ENCODE data around the gene RELCH.

The RELCH gene

DNA sequence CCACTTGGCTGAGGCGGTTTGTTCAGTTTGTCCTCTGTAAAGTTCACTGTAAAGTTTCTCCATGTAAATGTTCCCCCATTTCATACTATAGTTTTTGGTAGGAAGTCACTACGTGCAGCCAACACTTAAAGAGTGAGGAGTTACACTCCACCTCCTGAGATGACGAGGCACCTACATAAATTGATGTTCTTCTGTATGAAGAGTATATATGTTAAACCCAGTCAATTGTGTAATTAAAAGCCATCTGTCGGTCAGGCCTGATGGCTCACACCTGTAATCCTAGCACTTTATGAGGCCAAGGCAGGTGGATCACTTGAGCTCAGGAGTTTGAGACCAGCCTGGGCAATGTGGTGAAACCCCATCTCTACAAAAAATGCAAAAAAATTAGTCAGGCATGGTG, 7.8 kb upstream of the RELCH start:
- Mint-ChIP-seq H3K4me3 (no peak overlapping the region), H3K27ac (no peak overlapping the region), H3K36me3 (peaks cover 8% of the 10 kb centered on the region), H3K27me3 (no peaks in the 10 kb centered on the region), H3K4me1 (ENCODE audit: low read depth) (peaks cover 22% of the 10 kb centered on the region), H3K9me3 (ENCODE audit: low read depth) (no peaks in the 10 kb centered on the region)

DNA sequence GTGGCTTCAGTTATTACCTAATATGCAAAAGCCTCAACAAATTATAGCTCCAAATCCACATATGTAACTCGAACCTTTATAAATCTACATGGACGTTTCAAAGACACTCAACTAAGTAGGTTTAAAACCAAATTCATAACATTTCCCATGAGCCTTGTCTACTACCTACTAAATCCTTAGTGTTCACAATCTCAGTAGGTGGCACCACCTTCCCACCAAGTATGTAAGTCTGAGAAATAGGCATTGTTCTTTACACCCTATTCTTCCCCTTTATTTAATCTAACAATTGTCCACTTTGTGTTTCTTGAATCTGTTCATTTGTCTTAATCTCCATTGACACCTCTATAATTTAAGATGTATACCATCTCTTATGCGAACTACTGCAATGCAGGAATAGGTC, 4.8 kb upstream of the RELCH start:
- Mint-ChIP-seq H3K27ac (no peak overlapping the region), H3K4me3 (no peak overlapping the region), H3K9me3 (ENCODE audit: low read depth) (no peaks in the 10 kb centered on the region), H3K27me3 (no peaks in the 10 kb centered on the region), H3K36me3 (peaks cover 4% of the 10 kb centered on the region), H3K4me1 (ENCODE audit: low read depth) (peaks cover 40% of the 10 kb centered on the region)

DNA sequence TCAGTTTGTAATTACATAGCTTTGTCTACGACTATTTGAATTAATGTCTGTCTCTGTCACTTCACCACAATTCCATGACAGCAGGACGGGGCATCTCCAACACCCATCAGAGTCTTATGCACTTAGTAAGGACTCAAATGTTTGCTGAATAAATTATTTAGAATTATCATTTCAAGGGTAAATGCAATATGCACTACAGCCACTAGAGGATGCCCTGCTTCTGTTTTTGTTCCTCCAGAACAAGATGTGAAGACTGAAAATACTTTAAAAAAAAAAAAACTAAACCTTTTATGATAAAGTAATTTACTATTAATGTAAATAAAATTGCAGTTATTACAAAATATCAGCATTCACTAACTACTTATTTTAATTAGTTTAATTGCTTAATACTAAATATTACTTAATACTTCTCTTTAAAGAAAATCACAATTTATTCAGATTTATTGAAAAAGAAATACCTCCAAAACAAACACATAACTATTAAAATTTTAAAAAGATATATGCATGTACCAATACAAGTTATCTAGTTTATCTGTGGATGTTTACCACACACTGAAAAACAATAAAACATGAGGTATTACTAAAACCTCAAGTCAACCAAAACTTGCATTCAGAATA, 3.4 kb upstream of the RELCH start:
- peaks cover 38% of the 10 kb centered on the region for H3K4me1 Mint-ChIP-seq (ENCODE audit: low read depth)
- no peaks in the 10 kb centered on the region for H3K9me3 Mint-ChIP-seq (ENCODE audit: low read depth)
- H3K36me3 Mint-ChIP-seq = peaks cover 4% of the 10 kb centered on the region
- no peak overlapping the region for H3K4me3 Mint-ChIP-seq
- H3K27ac Mint-ChIP-seq = no peak overlapping the region
- no peaks in the 10 kb centered on the region for H3K27me3 Mint-ChIP-seq

DNA sequence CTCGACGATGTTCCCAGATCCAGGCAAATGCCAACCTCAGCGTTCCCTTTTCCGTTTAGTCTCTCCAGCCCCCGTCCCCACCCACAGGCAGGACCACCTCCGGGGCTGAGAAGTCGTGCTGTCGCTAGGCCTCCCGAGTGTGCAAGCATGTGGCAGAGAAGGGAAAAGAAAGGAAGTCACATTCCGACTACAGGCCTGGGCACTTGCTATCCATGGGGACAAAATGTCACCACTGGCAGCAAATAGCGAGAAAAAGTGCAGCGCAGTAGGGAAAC, 619 bp upstream of the RELCH start:
- Mint-ChIP-seq H3K4me1 (ENCODE audit: low read depth) (peaks cover 62% of the 10 kb centered on the region), H3K27ac (peak overlapping the region; percentile 96), H3K9me3 (ENCODE audit: low read depth) (no peaks in the 10 kb centered on the region), H3K4me3 (peak overlapping the region; percentile 100), H3K36me3 (peaks cover 8% of the 10 kb centered on the region), H3K27me3 (no peaks in the 10 kb centered on the region)

DNA sequence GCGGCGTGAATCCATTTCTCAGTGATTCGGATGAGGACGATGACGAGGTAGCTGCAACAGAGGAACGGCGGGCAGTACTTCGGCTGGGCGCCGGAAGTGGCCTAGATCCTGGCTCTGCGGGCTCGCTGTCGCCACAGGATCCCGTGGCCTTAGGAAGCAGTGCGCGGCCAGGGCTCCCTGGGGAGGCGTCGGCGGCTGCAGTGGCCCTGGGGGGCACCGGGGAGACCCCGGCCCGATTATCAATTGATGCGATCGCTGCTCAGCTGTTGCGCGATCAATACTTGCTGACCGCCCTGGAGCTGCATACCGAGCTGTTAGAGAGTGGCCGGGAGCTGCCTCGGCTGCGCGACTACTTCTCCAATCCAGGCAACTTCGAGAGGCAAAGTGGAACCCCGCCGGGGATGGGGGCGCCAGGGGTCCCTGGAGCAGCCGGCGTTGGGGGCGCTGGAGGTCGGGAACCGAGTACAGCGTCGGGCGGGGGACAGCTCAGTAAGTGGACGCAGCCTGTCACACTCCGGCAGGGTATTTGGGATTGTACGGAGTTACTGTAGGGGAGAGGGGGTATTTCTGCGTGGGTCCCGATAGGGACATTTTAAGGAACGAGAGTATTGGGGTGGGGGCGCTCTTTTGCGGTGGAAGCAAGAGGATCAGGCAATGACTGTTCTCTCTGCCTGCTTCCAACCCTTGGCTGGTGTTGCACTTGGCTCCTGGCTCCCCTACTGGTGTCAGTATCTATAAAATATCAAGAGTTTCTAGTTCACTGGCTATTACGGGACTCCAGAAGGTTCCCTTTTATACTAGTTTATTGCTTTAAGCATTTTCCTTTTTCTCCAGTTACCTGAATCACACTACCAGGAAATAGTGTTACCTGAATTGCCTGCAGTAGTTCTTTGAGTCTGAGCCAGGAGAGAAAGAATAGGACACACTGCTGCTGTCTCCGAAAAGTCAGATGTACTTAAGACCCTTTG, 772 bp downstream of the RELCH start:
- no peaks in the 10 kb centered on the region for H3K27me3 Mint-ChIP-seq
- peaks cover 15% of the 10 kb centered on the region for H3K36me3 Mint-ChIP-seq
- H3K4me3 Mint-ChIP-seq = peak overlapping the region; percentile 100
- peak overlapping the region; percentile 96 for H3K27ac Mint-ChIP-seq
- peaks cover 70% of the 10 kb centered on the region for H3K4me1 Mint-ChIP-seq (ENCODE audit: low read depth)
- no peaks in the 10 kb centered on the region for H3K9me3 Mint-ChIP-seq (ENCODE audit: low read depth)

DNA sequence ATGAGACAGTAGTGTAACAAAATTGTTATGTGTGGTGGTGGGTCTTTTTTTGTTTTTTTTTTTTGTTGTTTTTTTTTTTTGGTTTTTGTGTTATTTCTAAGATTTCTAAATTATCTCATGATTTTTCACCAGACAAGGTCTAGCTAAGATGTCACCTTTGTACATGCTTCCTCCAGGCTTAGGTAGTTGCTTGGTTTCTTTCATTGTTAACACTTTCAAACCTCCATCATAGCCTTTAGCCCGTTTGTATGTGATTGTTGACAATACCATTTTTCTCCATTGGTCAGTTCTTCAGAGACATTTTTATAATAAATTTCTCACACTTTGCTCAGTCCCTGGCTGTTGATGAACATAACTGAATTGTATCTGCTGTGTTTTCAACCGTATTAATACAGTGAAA, 2.2 kb downstream of the RELCH start:
- H3K9me3 Mint-ChIP-seq (ENCODE audit: low read depth) = no peaks in the 10 kb centered on the region
- H3K4me1 Mint-ChIP-seq (ENCODE audit: low read depth) = peaks cover 80% of the 10 kb centered on the region
- H3K27ac Mint-ChIP-seq = no peak overlapping the region
- H3K4me3 Mint-ChIP-seq = peak overlapping the region; percentile 100
- H3K27me3 Mint-ChIP-seq = no peaks in the 10 kb centered on the region
- H3K36me3 Mint-ChIP-seq = peaks cover 15% of the 10 kb centered on the region

DNA sequence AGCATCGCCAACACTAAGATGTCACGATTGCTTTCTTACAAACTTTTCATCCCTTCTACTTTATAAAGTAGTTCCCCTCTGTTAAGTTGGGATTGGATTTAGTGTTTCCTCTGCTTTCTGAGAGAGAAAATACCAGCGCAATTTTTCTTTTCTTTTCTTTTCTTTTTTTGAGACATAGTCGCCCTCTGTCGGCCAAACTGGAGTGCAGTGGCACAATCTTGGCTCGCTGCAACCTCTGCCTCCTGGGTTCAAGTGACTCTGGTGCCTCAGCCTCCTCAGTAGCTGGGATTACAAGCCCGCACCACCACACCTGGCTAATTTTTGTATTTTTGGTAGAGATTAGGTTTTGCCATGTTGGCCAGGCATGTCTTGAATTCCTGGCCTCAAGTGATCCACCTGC, 9.0 kb downstream of the RELCH start:
- no peaks in the 10 kb centered on the region for H3K9me3 Mint-ChIP-seq (ENCODE audit: low read depth)
- peaks cover 10% of the 10 kb centered on the region for H3K36me3 Mint-ChIP-seq
- H3K27me3 Mint-ChIP-seq = no peaks in the 10 kb centered on the region
- H3K4me1 Mint-ChIP-seq (ENCODE audit: low read depth) = peaks cover 80% of the 10 kb centered on the region
- H3K4me3 Mint-ChIP-seq = no peak overlapping the region
- H3K27ac Mint-ChIP-seq = no peak overlapping the region

DNA sequence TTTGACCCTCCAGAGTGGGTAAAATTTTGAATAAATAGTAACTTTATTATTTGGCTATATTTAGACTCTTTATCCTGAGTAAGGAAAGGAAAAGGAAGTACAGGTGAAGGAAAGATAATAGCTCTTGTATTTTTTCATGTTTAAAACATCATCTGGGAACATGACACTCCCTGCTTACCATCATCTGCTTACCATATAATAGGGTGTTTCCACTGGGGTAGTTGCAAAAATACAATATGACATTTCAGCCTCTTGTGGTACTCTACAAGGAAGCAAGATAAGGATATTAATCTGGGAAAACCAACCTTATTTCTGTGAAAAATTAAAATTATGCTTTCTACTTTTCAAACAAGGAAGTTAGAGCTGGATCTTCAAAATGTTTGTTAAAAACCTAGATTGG, 9.9 kb downstream of the RELCH start:
- no peak overlapping the region for H3K27ac Mint-ChIP-seq
- H3K4me3 Mint-ChIP-seq = no peak overlapping the region
- H3K9me3 Mint-ChIP-seq (ENCODE audit: low read depth) = no peaks in the 10 kb centered on the region

DNA sequence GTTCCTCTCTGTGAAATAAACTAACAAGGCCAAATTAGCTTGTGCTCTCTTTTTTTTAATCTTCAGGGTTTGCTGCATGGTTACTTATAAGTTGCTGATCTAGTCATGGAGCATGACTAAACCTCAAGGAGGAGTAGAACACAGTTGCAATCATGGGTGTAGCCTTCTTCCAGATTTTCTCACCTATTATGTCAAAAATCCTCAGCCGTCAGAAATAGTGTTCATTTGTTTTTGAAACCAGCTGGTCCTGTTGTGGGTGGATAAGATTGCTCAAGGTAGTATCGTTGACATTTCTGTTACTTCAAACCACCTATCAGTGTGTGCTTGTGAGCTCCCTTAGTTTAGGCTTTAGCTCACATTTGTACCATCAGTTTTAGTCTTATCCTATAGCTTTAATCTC, 11.2 kb downstream of the RELCH start:
- Mint-ChIP-seq H3K36me3 (no peaks in the 10 kb centered on the region), H3K27ac (no peak overlapping the region), H3K4me3 (no peak overlapping the region), H3K4me1 (ENCODE audit: low read depth) (peaks cover 62% of the 10 kb centered on the region), H3K9me3 (ENCODE audit: low read depth) (no peaks in the 10 kb centered on the region), H3K27me3 (no peaks in the 10 kb centered on the region)

More for the DNA sequence above, 9.9 kb downstream of the RELCH start:
- Mint-ChIP-seq H3K4me1 (ENCODE audit: low read depth) (peaks cover 72% of the 10 kb centered on the region), H3K27me3 (no peaks in the 10 kb centered on the region), H3K36me3 (peaks cover 6% of the 10 kb centered on the region)

DNA sequence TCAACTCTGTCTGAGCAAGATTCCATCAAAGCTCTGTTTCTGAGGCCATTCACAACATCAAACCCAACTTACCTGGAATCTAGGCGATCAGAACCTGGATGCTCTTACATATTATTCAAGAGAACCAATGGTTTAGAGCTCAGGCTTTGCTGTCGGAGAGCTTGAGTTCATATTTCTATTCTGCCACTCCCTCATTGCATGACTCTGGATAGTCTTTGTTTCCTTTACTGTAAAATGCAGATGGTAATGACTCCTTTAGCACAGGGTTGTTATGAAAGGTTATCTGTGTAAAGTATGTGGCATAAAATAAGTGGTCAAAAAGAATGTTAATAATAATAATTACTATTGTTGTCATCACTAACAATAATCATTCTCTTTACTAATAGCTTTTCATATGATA, 12.6 kb downstream of the RELCH start:
- no peaks in the 10 kb centered on the region for H3K27me3 Mint-ChIP-seq
- H3K9me3 Mint-ChIP-seq (ENCODE audit: low read depth) = no peaks in the 10 kb centered on the region
- no peaks in the 10 kb centered on the region for H3K36me3 Mint-ChIP-seq
- H3K27ac Mint-ChIP-seq = no peak overlapping the region
- H3K4me3 Mint-ChIP-seq = no peak overlapping the region
- H3K4me1 Mint-ChIP-seq (ENCODE audit: low read depth) = peaks cover 56% of the 10 kb centered on the region

DNA sequence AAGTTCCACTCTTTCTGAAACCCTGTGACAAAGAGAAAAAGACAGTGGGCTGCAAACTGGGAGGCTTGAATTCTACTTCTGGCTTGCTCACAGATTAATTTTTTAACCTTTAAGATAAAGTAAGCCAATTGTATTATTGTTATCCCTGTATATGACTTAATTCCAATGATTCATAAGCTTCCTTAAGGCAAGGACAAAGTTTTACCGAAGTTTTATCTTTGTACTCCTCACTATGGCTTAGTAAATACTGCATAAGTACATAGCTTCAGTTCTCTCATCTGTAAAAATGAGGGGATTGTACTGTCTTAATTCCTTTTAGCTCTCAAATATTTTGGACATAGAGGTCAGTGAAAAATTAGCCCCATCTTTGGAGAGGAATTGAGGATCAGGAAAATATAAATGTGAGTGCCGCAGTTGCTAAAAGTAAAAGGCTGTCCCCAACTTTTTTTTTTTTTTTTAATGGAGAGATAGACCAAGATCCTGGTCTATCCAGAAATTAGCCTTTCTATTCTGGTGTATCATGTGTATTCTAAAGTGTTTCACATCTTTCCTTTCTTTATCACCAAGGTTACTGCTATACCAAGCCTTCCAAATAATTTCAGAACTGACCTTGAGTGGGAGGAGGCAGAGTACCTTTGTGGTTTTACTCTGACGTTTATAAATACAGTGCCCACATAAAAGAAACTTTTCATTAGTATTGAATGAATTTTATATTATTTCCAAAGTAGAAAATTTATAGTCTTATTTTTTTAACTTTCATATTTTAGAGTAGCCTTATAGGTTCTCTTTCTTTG, 13.3 kb downstream of the RELCH start:
- Mint-ChIP-seq H3K27me3 (no peaks in the 10 kb centered on the region), H3K4me1 (ENCODE audit: low read depth) (peaks cover 56% of the 10 kb centered on the region), H3K4me3 (no peak overlapping the region), H3K36me3 (no peaks in the 10 kb centered on the region), H3K27ac (no peak overlapping the region), H3K9me3 (ENCODE audit: low read depth) (no peaks in the 10 kb centered on the region)

DNA sequence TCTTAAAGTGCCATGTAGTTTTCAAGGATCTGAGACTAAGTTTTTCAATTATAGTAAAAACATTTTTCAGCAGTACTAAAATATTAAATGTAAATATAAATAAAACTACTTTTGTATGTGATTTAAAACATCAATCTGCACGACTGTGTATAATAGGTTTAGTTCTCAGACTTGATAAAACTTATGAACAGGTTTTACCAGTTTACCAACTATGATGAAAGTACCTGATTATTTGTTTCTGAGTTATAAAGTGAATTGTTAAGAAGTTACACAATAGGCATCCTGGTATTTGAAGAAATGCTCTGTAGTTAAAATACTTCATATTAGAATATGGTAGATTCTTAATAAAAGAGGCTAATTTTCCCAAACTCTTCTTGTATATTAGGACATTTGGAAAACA, 14.8 kb downstream of the RELCH start:
- H3K27me3 Mint-ChIP-seq = no peaks in the 10 kb centered on the region
- peaks cover under 1% of the 10 kb centered on the region for H3K36me3 Mint-ChIP-seq
- no peak overlapping the region for H3K27ac Mint-ChIP-seq
- no peak overlapping the region for H3K4me3 Mint-ChIP-seq
- no peaks in the 10 kb centered on the region for H3K9me3 Mint-ChIP-seq (ENCODE audit: low read depth)
- peaks cover 53% of the 10 kb centered on the region for H3K4me1 Mint-ChIP-seq (ENCODE audit: low read depth)

DNA sequence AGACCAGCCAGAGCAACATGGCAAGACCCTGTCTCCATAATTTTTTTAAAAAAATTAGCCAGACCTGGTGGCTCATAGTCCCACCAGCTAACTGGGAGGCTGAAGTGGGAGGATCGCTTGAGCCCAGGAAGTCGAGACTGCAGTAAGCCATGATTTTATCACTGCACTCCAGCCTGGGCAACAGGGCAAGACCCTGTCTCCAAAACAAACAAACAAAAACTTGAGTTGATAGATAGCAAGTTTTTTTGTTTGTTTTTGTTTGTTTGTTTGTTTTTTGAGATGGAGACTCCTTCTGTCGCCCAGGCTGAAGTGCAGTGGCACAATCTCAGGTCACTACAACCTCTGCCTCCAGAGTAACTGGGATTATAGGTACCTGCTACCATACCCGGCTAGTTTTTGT, 18.8 kb downstream of the RELCH start:
- Mint-ChIP-seq H3K27me3 (no peaks in the 10 kb centered on the region), H3K9me3 (ENCODE audit: low read depth) (no peaks in the 10 kb centered on the region), H3K4me3 (no peak overlapping the region), H3K4me1 (ENCODE audit: low read depth) (peaks cover 53% of the 10 kb centered on the region), H3K27ac (no peak overlapping the region), H3K36me3 (peaks cover 3% of the 10 kb centered on the region)

DNA sequence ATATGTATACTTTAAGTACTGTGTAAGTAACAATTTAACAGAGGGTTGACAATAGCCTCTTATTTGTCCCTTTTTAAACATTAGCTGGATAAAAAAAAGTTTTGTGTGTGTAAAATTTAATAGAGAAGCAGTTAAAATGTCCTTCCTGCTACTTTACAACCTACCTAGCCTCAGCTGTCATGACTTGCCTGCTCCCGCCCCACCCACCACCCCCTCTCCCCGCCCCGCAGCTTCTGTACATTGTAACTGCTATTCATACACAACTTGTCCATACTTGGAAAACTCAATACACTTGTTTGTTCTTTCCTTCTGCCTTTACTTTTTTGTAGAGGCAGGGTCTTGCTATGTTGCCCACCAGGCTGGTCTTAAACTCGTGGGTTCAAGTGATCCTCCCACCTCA, 19.5 kb downstream of the RELCH start:
- Mint-ChIP-seq H3K4me1 (ENCODE audit: low read depth) (peaks cover 53% of the 10 kb centered on the region), H3K4me3 (no peak overlapping the region), H3K9me3 (ENCODE audit: low read depth) (no peaks in the 10 kb centered on the region), H3K27ac (no peak overlapping the region), H3K27me3 (no peaks in the 10 kb centered on the region), H3K36me3 (peaks cover 3% of the 10 kb centered on the region)

DNA sequence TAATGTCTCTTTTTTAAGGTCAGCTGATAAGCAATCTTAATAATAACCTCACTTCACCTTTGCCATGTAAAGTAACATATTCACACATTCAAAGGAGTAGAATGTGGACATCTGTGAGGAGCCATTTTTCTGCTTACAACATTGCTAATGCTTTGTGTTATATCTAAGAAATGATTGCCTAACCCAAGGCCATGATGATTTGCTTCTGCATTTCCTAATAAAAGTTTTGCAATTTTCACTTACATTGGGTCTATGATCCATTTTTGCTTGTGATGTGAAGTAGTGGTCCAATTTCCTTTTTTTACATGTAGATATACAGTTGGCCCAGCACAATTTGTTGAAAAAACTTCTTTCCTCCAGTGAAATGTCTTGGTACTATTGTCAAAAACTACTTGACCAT, 22.0 kb downstream of the RELCH start:
- Mint-ChIP-seq H3K27me3 (no peaks in the 10 kb centered on the region), H3K4me3 (no peak overlapping the region), H3K9me3 (ENCODE audit: low read depth) (no peaks in the 10 kb centered on the region), H3K4me1 (ENCODE audit: low read depth) (peaks cover 54% of the 10 kb centered on the region), H3K27ac (no peak overlapping the region), H3K36me3 (peaks cover 3% of the 10 kb centered on the region)

Measured in activated naive CD8-positive, alpha-beta T cell (primary cell).